ENCODE measurements around the gene AIMP1. TPM values are rescaled to one million over a fixed set of nuclear protein-coding genes. Genes with fewer than 3 reads are reported as not detected.

The AIMP1 gene
- total RNA-seq, 4 donors from 2014 or later: 16.8 to 35.1 (median 22.8) TPM

DNA sequence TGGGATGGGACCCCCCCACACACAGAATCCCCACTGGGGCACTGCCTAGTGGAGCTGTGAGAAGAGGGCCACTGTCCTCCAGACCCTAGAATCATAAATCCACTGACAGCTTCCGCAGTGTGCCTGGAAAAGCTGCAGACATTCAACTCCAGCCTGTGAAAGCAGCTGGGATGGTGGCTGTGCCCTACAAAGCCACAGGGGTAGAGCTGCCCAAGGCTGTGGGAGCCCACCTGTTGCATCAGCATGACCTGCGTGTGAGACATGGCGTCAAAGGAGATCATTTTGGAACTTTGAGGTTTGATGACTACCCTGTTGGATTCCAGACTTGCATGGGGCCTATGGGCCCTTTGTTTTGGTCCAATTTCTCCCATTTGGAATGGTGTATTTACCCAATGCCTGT, 22.3 kb downstream of the AIMP1 start:
- TF ChIP-seq, protein P1, sequence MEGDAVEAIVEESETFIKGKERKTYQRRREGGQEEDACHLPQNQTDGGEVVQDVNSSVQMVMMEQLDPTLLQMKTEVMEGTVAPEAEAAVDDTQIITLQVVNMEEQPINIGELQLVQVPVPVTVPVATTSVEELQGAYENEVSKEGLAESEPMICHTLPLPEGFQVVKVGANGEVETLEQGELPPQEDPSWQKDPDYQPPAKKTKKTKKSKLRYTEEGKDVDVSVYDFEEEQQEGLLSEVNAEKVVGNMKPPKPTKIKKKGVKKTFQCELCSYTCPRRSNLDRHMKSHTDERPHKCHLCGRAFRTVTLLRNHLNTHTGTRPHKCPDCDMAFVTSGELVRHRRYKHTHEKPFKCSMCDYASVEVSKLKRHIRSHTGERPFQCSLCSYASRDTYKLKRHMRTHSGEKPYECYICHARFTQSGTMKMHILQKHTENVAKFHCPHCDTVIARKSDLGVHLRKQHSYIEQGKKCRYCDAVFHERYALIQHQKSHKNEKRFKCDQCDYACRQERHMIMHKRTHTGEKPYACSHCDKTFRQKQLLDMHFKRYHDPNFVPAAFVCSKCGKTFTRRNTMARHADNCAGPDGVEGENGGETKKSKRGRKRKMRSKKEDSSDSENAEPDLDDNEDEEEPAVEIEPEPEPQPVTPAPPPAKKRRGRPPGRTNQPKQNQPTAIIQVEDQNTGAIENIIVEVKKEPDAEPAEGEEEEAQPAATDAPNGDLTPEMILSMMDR (IDR thresholded peaks at IDR 0.05; ENCODE audit: low read depth): no peak

DNA sequence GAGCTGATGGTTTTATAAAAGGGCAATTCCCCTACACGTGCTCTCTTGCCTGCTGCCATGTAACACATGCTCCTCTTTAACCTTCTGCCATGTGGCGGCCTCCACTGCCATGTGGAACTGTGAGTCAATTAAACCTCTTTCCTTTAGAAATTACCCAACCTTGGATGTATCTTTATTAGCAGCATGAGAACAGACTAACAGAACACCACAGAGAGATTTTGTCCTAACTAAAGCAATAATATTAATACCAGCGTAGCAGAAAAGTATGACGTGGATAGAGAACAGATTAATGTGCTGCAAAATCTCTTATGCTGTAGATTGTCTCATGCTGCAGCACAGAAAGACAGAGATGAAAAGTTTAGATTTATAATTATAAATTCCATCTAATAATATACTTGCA, 23.1 kb downstream of the AIMP1 start:
- TF ChIP-seq, protein P1 (IDR thresholded peaks at IDR 0.05; ENCODE audit: low read depth): no peak

DNA sequence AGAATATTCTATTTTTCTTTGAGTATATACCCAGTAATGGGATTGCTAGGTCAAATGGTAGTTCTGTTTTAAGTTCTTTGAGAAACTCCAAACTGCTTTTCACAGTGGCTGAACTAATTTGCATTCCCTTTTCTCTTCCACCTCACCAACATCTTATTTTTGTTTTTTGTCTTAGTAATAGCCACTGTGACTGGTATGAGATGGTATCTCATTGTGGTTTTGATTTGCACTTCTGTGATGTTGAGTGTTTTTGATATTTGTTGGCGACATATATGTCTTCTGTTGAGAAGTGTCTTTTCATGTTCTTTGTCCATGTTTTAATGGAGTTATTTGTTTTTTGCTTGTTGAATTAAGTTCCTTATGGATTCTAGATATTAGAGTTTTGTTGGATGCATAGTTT, 24.4 kb downstream of the AIMP1 start:
- TF ChIP-seq, protein P1 (IDR thresholded peaks at IDR 0.05; ENCODE audit: low read depth): no peak

DNA sequence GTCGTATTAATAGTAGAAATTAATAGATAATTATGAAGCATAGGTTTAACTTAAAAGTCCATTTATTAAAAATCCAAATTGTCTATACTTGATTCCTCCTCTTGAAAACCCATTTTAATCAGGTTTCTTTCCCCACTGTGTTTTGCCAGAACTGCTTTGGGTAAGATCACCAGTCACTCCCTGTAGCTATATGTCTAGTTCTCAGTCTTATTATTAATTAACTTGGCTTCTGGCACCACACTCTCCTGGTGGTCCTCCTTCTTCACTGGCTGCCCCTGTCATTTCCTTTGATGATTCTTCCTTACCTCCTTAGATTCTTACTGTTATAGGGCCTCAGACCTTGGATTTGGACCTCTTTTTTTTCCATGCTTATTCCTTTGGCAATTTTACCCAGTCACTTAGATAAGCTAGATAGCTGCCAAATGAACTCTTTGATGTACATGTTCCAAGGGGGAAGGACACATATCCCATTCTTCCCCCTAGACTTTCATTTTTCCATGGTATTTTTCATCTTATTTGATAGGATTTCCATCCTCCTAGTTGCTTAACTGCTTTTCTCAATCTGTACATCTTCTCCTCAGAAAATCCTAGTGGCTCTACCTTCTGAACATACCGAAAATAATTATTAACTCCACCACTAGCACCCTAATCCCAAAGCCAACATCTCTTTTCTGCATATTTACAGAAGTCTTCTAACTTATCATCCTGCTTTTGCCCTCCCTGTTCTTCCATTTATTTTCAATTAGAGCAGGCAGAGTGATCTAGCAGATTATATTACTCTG, 27.7 kb downstream of the AIMP1 start:
- TF ChIP-seq, protein P1 (IDR thresholded peaks at IDR 0.05; ENCODE audit: low read depth): no peak

DNA sequence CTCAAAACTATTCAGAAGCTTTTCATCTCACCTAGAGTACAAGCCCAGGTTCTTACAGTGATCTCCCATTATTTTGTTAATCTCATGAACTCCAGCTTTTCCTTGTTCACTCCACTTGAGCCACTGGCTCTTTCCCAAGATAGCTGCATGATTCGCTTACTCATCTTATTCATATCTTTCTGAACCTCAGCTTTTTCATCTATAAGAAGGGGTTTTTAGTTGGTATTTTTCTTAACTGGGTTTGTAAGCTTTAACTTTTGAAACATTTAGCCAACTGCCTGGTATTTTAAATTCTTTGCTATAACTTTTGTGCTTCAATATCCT, 28.3 kb downstream of the AIMP1 start:
- TF ChIP-seq, protein P1 (IDR thresholded peaks at IDR 0.05; ENCODE audit: low read depth): no peak

DNA sequence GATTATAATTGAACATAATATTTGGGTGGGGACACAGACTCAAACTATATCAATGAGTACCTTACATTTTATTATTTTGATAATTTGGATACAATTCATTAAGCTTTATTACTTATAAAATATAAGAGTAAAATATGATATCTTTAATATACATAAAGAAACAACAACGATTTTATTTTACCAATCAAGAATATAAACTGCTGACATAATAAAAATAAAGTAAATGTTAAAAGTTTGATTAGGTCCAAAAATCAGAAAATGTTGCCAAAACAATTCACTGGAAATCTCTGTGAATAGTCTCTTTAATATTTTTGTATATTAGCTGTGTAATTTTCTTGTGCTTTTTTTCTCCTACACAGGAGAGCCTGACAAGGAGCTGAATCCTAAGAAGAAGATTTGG, 30.8 kb downstream of the AIMP1 start:
- TF ChIP-seq, protein P1 (IDR thresholded peaks at IDR 0.05; ENCODE audit: low read depth): no peak

DNA sequence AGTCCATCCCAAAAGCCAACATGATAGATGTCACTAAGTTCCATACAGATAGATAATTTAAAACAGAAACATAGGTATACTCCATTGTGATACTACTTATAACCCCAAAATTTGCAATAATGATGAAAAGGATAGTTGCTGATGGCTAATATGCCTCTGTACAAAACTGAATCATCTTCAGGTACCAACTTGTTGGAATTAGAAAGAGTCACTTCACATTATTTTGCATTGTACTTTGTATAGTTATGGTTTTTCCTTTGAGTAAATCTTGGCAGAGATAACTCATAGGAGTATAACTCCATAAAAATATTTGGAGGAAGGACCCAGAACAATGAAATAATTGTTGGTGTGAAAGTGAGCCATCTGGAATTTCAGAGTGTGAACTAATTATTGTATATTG, 34.7 kb downstream of the AIMP1 start:
- TF ChIP-seq, protein P1 (IDR thresholded peaks at IDR 0.05; ENCODE audit: low read depth): no peak
